NT2/D1 (cell line): Measurements from ENCODE around the gene LIPE.

Experiments
- YY1 ChIP-seq: IDR thresholded peaks from 2 replicates; pipeline ENCODE4 v1.6.1; 2011; ENCODE audit not compliant: insufficient read length, insufficient read depth
- ZNF274 ChIP-seq: IDR thresholded peaks from 2 replicates; pipeline ENCODE4 v1.6.1; 2011; ENCODE audit warnings: mild to moderate bottlenecking, low read depth, low read length

DNA sequence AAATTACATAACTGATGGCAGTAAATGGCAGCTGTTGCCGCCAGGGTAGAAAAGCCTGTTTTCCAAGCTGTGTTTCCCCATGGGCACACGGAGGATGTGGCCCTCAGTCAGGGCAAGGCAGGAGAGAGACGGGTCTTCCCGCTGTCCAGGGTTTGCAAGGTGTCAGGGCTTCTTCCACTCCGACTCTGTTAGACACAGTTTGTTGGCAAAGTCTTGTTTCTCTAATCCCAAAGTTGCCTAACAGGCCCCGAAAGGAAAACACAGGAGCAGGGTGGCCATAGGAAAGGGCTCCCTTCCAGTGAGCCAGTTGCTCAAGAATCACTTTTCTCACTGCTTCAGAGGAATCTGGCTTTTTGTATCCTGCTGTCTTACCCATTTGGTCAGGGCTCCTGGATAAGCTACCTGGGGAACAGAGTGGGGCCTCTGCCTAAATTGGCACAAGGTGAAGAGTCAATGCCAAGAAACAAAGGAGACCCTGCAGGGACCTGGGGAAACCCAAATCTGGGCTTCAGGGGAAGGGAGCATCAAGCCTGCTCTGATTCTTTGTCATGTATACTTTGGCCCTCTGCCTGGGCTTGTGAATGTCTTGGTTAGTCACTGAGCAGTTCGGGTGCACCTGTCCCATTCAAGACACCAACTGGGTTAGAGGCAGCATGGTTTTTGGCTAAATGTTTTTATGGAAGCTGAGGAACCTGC, 44.5 kb upstream of the LIPE start:
- TF ChIP-seq ZNF274 = no peak
- no peak for TF ChIP-seq YY1
